Osteoblast (primary cell): Measurements from ENCODE around the gene GAS6. TPM values are rescaled to one million over a fixed set of nuclear protein-coding genes. Genes with fewer than 3 reads are reported as not detected.

Source experiments
- DNase-seq: peaks from one replicate; pipeline ENCODE4 v3.0.0; 2011; ENCODE audit warnings: low spot score, mixed read lengths; ENCODE audit not compliant: insufficient read length; ENCODE audit errors: missing footprints
- H2AFZ ChIP-seq: 2 replicates; pipeline ENCODE4 v1.6.0; 2011; ENCODE audit warnings: mild to moderate bottlenecking, low read length
- H3K27ac ChIP-seq: 2 replicates; pipeline ENCODE4 v1.5.1; 2011; ENCODE audit warnings: mild to moderate bottlenecking, low read depth, low read length, moderate library complexity
- H3K27me3 ChIP-seq: 2 replicates; pipeline ENCODE4 v1.6.0; 2012; ENCODE audit warnings: mild to moderate bottlenecking, control low read depth, inconsistent platforms, low read length, moderate library complexity; ENCODE audit not compliant: insufficient read depth
- H3K36me3 ChIP-seq: 2 replicates; pipeline ENCODE4 v1.5.1; 2011; ENCODE audit warnings: mild to moderate bottlenecking, low read length, control low read depth, moderate library complexity; ENCODE audit not compliant: insufficient read depth
- H3K4me1 ChIP-seq: 2 replicates; pipeline ENCODE4 v1.5.1; 2011; ENCODE audit warnings: mild to moderate bottlenecking, low read length, control low read depth, moderate library complexity; ENCODE audit not compliant: insufficient read depth
- H3K4me2 ChIP-seq: 2 replicates; pipeline ENCODE4 v1.6.0; 2011; ENCODE audit warnings: mild to moderate bottlenecking, low read length; ENCODE audit not compliant: insufficient read depth
- H3K4me3 ChIP-seq: fragments of 200-600 bp; sonication (generic); 3 replicates; pipeline ENCODE4 v1.5.1; 2012; ENCODE audit warnings: mild to moderate bottlenecking, low read length, inconsistent platforms; ENCODE audit not compliant: insufficient read depth
- H3K79me2 ChIP-seq: 2 replicates; pipeline ENCODE4 v1.6.0; 2012; ENCODE audit warnings: mild to moderate bottlenecking, low read length, control low read depth, inconsistent platforms; ENCODE audit not compliant: insufficient read depth
- H3K9me3 ChIP-seq: 2 replicates; pipeline ENCODE4 v1.5.1; 2011; ENCODE audit warnings: low read depth, low read length, control low read depth
- H4K20me1 ChIP-seq: 2 replicates; pipeline ENCODE4 v1.6.0; 2012; ENCODE audit warnings: mild to moderate bottlenecking, low read length, control low read depth; ENCODE audit not compliant: insufficient read depth
- CTCF ChIP-seq: IDR thresholded peaks from 2 replicates; pipeline ENCODE4 v1.5.1; 2011; ENCODE audit warnings: mild to moderate bottlenecking, low read depth, low read length, moderate library complexity; ENCODE audit errors: extremely low read depth
- total RNA-seq: library from RNA; depleted of rRNA; stranded (reverse); fragments of >200 nt; gene quantifications from 2 replicates; pipeline ENCODE4 v1.2.3, GENCODE V29; 2012

The GAS6 gene
- total RNA-seq, 1 donor: 417 TPM

- H3K4me3 ChIP-seq: peak overlapping the region; percentile 35
- H3K4me1 ChIP-seq: peaks cover 25% of the 10 kb centered on the region
- H4K20me1 ChIP-seq: peaks cover 4% of the 10 kb centered on the region
- no peaks in the 10 kb centered on the region for H3K27me3 ChIP-seq
- H3K27ac ChIP-seq: no peak overlapping the region
- H3K79me2 ChIP-seq: no peaks in the 10 kb centered on the region
- H2AFZ ChIP-seq: no peak overlapping the region
- no peak for TF ChIP-seq CTCF
- peak overlapping the region; percentile 43 for H3K4me2 ChIP-seq
- peaks cover 5% of the 10 kb centered on the region for H3K9me3 ChIP-seq
- DNase-seq: no peak
- no peaks in the 10 kb centered on the region for H3K36me3 ChIP-seq
Observed at GRCh38 chr13:113813749-113814434, 50.0 kb downstream of the GAS6 start.

GRCh38 chr13:113813070-113813748, 50.7 kb downstream of the GAS6 start:
- Histone ChIP-seq H3K36me3 (no peaks in the 10 kb centered on the region), H3K4me2 (no peak overlapping the region), H3K27ac (no peak overlapping the region), H4K20me1 (peaks cover 4% of the 10 kb centered on the region), H2AFZ (no peak overlapping the region), H3K9me3 (peaks cover 11% of the 10 kb centered on the region), H3K79me2 (no peaks in the 10 kb centered on the region), H3K4me3 (no peak overlapping the region), H3K4me1 (peaks cover 24% of the 10 kb centered on the region), H3K27me3 (no peaks in the 10 kb centered on the region)
- no peak for DNase-seq
- TF ChIP-seq CTCF: no peak

- H4K20me1 ChIP-seq: peaks cover 4% of the 10 kb centered on the region
- no peak overlapping the region for H3K27ac ChIP-seq
- no peak overlapping the region for H2AFZ ChIP-seq
- TF ChIP-seq CTCF: no peak
- no peaks in the 10 kb centered on the region for H3K27me3 ChIP-seq
- H3K9me3 ChIP-seq: peaks cover 12% of the 10 kb centered on the region
- no peak overlapping the region for H3K4me2 ChIP-seq
- peaks cover 18% of the 10 kb centered on the region for H3K4me1 ChIP-seq
- no peak overlapping the region for H3K4me3 ChIP-seq
- H3K79me2 ChIP-seq: no peaks in the 10 kb centered on the region
- DNase-seq: no peak
- no peaks in the 10 kb centered on the region for H3K36me3 ChIP-seq
Observed at GRCh38 chr13:113812178-113813040, 51.5 kb downstream of the GAS6 start.
